IPS-18a (cell line): Measurements from ENCODE around the gene WDR7.

Experiments
- H3K27ac ChIP-seq: one replicate; pipeline ENCODE4 v1.5.1; 2013; ENCODE audit warnings: low read length
- H3K27me3 ChIP-seq: one replicate; pipeline ENCODE4 v1.6.1; 2013; ENCODE audit warnings: mild to moderate bottlenecking, low read length; ENCODE audit not compliant: control insufficient read depth, insufficient read depth
- H3K36me3 ChIP-seq: one replicate; pipeline ENCODE4 v1.6.1; 2013; ENCODE audit warnings: low read depth, low read length; ENCODE audit not compliant: control insufficient read depth
- H3K4me1 ChIP-seq: one replicate; pipeline ENCODE4 v1.6.1; 2013; ENCODE audit warnings: low read depth, low read length; ENCODE audit not compliant: control insufficient read depth
- H3K4me3 ChIP-seq: one replicate; pipeline ENCODE4 v1.5.1; 2013; ENCODE audit warnings: low read length
- H3K9ac ChIP-seq: one replicate; pipeline ENCODE4 v1.6.1; 2013; ENCODE audit warnings: mild to moderate bottlenecking, low read length, moderate library complexity
- H3K9me3 ChIP-seq: one replicate; pipeline ENCODE4 v1.6.1; 2013; ENCODE audit warnings: low read depth, low read length; ENCODE audit not compliant: control insufficient read depth

Gene WDR7

GRCh38 chr18:56952026-56952425, 300.9 kb downstream of the WDR7 start:
- Histone ChIP-seq H3K9me3 (no peaks in the 10 kb centered on the region), H3K4me3 (no peak overlapping the region), H3K27me3 (no peaks in the 10 kb centered on the region), H3K4me1 (no peaks in the 10 kb centered on the region), H3K9ac (no peak overlapping the region), H3K27ac (no peak overlapping the region), H3K36me3 (no peaks in the 10 kb centered on the region)

GRCh38 chr18:56953428-56954198, 302.5 kb downstream of the WDR7 start:
- Histone ChIP-seq H3K4me3 (no peak overlapping the region), H3K27ac (no peak overlapping the region), H3K9me3 (no peaks in the 10 kb centered on the region), H3K4me1 (peaks cover under 1% of the 10 kb centered on the region), H3K9ac (no peak overlapping the region), H3K27me3 (no peaks in the 10 kb centered on the region), H3K36me3 (no peaks in the 10 kb centered on the region)

GRCh38 chr18:56955490-56955889, 304.3 kb downstream of the WDR7 start:
- no peak overlapping the region for H3K9ac ChIP-seq
- H3K9me3 ChIP-seq, result no peaks in the 10 kb centered on the region
- H3K36me3 ChIP-seq, result no peaks in the 10 kb centered on the region
- no peak overlapping the region for H3K4me3 ChIP-seq
- peaks cover 10% of the 10 kb centered on the region for H3K4me1 ChIP-seq
- no peak overlapping the region for H3K27ac ChIP-seq
- no peaks in the 10 kb centered on the region for H3K27me3 ChIP-seq

DNA sequence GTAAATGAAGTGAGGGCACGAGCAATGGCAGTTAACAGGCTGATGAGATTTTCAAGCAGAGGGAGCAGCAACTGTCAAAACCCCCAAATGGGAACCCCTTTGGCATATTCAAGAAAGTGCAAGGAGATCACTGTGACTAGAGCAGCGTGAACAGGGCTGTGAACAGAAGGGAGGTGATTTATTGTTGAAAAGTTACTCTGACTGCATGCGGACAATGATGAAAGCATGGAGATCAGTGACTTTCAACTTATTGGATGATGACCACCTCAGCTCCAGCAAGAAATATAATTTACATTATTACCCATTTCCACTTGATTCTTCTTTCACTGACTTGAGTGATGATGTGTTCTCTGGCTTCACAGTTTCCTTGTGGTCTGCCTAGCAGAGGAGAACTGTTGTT, 308.0 kb downstream of the WDR7 start:
- Histone ChIP-seq H3K4me3 (no peak overlapping the region), H3K9me3 (no peaks in the 10 kb centered on the region)

DNA sequence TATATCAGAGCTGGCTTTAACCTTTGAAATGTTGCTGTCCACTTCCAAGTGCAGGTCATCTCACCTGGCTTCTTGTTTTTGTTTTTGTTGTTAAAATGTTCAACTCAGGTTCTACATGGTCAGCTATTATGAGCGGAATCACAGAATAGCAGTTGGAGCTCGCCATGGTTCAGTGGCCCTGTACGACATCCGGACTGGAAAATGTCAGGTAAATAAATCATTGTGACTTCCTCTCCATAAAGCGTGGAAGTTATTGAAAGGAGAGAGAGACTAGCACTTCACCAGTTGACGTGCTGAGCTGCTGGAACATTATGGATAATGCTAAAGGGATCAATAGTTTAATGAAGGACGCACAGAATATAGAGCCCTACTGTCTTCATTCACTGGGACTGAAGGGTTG, 311.2 kb downstream of the WDR7 start:
- Histone ChIP-seq H3K27ac (no peak overlapping the region), H3K9me3 (no peaks in the 10 kb centered on the region), H3K36me3 (no peaks in the 10 kb centered on the region), H3K4me1 (peaks cover 16% of the 10 kb centered on the region), H3K27me3 (no peaks in the 10 kb centered on the region), H3K4me3 (no peak overlapping the region), H3K9ac (no peak overlapping the region)

More for the DNA sequence above, 308.0 kb downstream of the WDR7 start:
- Histone ChIP-seq H3K27me3 (no peaks in the 10 kb centered on the region), H3K36me3 (no peaks in the 10 kb centered on the region), H3K4me1 (peaks cover 10% of the 10 kb centered on the region), H3K9ac (no peak overlapping the region), H3K27ac (no peak overlapping the region)

DNA sequence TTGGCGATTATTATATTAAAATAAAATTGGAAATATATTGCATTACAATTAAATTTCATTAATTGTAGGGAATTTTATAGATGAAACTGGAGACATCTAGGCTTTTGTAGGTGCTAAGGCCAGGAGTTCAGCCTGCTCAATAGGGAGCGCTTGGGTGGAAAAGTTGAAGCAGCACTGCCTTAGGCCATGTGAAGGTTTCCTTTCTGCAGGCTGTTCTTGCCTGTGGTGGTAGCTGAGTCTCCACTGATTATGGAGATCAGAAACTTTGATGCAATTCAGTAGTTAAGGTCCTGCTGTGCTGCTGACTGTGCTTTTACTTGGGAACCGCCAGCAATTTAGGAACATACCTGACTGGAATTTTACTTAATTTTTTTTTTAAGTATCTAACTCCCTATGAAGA, 315.9 kb downstream of the WDR7 start:
- Histone ChIP-seq H3K27me3 (no peaks in the 10 kb centered on the region), H3K4me1 (peaks cover 5% of the 10 kb centered on the region), H3K4me3 (no peak overlapping the region), H3K36me3 (no peaks in the 10 kb centered on the region), H3K9me3 (no peaks in the 10 kb centered on the region), H3K9ac (no peak overlapping the region), H3K27ac (no peak overlapping the region)

DNA sequence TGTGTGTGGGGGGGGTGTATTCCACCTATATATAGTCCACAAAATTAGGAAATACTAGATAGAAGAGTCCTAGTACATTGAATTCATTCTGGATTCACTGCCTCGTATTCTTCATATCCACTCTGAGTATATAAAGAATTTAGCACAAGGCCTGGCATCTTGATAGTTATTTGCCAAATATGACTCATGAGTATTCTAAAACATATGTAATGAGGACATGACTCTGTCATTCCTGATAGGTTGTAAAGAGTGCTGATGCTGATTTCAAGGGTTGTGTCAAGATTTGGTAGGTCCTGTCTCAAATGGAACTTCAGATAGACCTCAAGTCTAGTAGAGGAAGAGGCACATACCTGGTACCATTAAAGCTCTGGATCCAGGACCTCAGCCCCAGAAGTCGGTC, 322.3 kb downstream of the WDR7 start:
- Histone ChIP-seq H3K27ac (no peak overlapping the region), H3K9ac (no peak overlapping the region), H3K9me3 (no peaks in the 10 kb centered on the region), H3K36me3 (no peaks in the 10 kb centered on the region), H3K4me3 (no peak overlapping the region), H3K4me1 (no peaks in the 10 kb centered on the region), H3K27me3 (no peaks in the 10 kb centered on the region)

- no peak overlapping the region for H3K27ac ChIP-seq
- H3K4me3 ChIP-seq, result no peak overlapping the region
- no peaks in the 10 kb centered on the region for H3K36me3 ChIP-seq
- no peaks in the 10 kb centered on the region for H3K27me3 ChIP-seq
- no peaks in the 10 kb centered on the region for H3K9me3 ChIP-seq
- no peak overlapping the region for H3K9ac ChIP-seq
- no peaks in the 10 kb centered on the region for H3K4me1 ChIP-seq
Observed at GRCh38 chr18:56974141-56974540, 323.0 kb downstream of the WDR7 start.

GRCh38 chr18:56975276-56975675, 324.1 kb downstream of the WDR7 start:
- Histone ChIP-seq H3K9ac (no peak overlapping the region), H3K4me1 (no peaks in the 10 kb centered on the region), H3K9me3 (no peaks in the 10 kb centered on the region), H3K27ac (no peak overlapping the region), H3K36me3 (no peaks in the 10 kb centered on the region), H3K27me3 (no peaks in the 10 kb centered on the region), H3K4me3 (no peak overlapping the region)

- Histone ChIP-seq H3K27me3 (no peaks in the 10 kb centered on the region), H3K4me3 (no peak overlapping the region), H3K4me1 (no peaks in the 10 kb centered on the region), H3K9me3 (no peaks in the 10 kb centered on the region), H3K36me3 (no peaks in the 10 kb centered on the region), H3K9ac (no peak overlapping the region), H3K27ac (no peak overlapping the region)
Observed at GRCh38 chr18:56977309-56977708, 326.1 kb downstream of the WDR7 start.

- Histone ChIP-seq H3K4me3 (no peak overlapping the region), H3K9me3 (no peaks in the 10 kb centered on the region), H3K9ac (no peak overlapping the region), H3K36me3 (no peaks in the 10 kb centered on the region), H3K27me3 (no peaks in the 10 kb centered on the region), H3K27ac (no peak overlapping the region), H3K4me1 (no peaks in the 10 kb centered on the region)
Observed at GRCh38 chr18:56977771-56978170, 326.6 kb downstream of the WDR7 start.

DNA sequence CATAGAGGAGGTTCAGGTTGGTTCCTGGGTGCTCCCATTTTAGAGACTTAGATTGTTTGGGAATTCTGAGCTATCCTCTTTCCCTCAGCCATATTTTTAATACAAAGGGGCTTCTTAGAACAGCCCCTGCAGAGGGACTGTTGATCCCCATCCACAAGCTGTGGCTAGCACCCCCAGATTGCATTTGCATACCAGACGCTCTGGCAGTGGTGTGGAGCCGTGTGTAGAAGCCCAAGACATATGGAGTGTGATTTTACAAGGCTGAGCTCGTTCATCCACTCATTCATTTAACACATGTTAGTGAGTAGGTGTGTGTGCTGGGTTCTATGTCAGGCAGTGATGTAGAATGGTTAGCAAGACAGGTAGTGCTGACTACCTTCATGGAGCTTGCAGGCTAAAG, 329.0 kb downstream of the WDR7 start:
- H3K9me3 ChIP-seq, result no peaks in the 10 kb centered on the region

More for the DNA sequence above, 329.0 kb downstream of the WDR7 start:
- H3K9ac ChIP-seq, result no peak overlapping the region
- no peak overlapping the region for H3K4me3 ChIP-seq
- H3K36me3 ChIP-seq, result no peaks in the 10 kb centered on the region
- no peaks in the 10 kb centered on the region for H3K27me3 ChIP-seq
- no peaks in the 10 kb centered on the region for H3K4me1 ChIP-seq
- no peak overlapping the region for H3K27ac ChIP-seq
